NCI-H2107 treated with DMSO at 0.1 percent for 48 hours (cell line): ENCODE results near the gene ISY1.
"Not testable (repeated sequence)": the region's sequence is repeated elsewhere in the genome, so short reads cannot be mapped to it uniquely, and the experiment has no call there.

Experiments
- DNase-seq: peaks from one replicate; lab custom pipeline; 2025; ENCODE audit not compliant: unreplicated experiment; lab: John Stamatoyannopoulos, UW

Gene ISY1

DNA sequence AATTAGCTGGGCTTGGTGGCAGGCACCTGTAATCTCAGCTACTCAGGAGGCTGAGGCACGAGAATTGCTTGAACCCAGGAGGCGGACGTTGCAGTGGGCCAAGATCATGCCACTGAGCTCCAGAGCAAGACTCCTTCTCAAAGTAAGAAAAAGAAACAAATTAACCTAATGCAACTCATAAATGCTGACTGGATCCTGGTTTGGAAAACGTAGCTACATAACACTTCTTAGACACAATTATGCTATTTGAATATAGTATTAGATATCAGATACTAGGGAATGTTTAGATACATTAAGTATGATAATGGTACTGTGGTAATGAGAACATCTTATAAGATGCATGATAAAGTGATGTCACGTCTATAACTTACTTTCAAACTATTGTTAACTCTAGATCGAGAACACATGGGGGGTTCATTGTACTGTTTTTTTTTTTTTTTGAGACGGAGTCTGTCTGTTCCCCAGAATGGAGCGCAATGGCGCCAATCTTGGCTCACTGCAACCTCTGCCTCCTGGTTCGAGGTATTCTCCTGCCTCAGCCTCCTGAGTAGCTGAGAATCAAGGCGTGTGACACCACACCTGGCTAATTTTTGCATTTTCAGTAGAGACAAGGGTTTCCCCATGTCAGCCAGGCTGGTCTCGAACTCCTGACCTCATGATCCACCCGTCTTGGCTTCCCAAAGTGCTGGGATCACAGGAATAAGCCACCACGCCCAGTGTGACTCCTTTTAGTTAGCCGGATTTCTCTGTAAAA lies 5.9 kb upstream of the ISY1 start:
- no peak for DNase-seq

DNA sequence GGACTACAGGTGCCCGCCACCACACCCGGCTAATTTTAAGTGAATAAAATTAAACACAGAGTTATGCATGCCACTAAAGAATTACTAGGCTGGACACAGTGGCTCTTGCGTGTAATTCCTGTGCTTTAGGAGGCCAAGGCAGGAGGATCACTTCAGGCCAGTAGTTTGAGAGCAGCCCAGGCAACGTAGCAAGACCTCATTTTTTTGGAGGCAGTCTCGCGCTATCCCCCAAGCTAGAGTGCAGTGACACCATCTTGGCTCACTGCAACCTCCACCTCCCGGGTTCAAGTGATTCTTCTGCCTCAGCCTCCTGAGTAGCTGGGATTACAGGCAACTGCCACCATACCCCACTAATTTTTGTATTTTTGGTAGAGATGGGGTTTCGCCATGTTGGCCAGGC lies 4.7 kb upstream of the ISY1 start:
- DNase-seq: not testable (repeated sequence)

DNA sequence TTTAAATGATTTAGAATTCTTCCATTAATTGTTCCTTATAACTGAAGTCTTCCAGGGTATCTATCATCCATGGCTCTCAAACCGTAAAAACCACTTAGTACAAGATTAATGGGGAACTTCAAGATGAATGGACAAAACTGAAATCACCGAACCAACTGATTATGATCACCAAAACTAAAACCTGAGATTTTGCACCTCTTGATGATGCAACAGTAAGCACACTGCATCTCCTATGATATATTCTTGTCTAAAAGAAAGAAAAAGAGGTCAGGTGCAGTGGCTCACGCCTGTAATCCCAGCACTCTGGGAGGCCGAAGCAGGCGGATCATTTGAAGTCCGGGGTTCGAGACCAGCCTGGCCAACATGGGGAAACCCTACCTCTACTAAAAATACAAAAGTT lies 3.6 kb upstream of the ISY1 start:
- DNase-seq: no peak

DNA sequence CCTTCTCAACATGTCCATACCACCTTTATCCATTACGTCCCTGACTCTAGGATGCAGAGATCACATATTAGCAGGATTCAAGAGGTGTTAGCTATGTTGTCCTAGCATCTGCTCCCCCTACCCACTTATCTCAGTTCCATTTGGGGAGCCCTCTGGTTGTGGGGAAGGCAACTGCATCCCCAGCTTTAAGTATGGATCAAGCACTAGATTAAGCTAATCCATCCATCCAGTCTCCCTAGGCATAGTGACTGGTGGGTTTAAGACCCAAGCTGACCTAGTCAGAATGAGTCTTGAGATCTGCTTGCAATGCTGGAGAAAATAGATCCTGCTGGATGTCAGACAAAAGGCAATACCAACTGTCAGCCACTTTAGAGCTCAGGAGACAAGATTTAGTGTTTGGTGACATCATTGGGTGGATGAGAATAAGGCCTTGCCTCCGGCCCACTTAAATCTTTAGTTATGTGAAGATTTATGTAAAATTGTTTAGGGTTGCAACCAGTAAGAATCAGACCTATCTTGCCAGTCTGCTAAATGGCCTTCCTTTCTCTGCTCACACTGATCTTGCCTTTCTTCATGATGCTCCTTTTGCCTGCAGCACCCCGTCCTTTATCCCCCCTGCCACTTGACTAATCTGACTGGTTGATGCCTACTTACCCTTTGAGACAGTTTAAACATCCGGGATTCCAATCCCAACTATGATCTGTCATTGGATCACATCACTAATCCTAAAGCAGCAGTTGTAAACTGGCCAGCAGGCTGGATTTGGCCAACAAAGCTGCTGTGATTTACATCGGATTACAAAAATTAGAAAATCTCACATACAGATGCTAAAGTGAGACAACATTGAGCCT lies 2.1 kb upstream of the ISY1 start:
- no peak for DNase-seq

DNA sequence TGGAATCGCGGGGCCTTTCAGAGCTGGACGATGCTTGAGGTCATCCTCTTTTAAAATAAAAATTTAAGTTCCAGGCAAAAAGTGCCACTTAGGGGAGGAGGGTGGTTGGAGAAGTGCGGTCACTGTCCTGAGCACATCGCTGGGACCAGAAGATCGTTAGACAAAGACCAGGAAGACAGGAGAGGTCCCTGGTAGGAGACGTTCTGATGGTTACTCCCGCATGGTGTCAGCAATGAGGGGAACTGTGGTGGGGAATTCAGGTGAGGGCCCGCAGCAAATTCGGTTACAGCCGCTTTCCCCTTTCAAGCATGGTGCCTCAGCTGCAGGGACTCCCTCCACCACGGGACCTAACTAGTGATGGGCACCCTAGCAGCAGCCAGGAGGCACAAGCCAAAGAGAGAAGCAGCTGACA lies 1.0 kb upstream of the ISY1 start:
- no peak for DNase-seq

DNA sequence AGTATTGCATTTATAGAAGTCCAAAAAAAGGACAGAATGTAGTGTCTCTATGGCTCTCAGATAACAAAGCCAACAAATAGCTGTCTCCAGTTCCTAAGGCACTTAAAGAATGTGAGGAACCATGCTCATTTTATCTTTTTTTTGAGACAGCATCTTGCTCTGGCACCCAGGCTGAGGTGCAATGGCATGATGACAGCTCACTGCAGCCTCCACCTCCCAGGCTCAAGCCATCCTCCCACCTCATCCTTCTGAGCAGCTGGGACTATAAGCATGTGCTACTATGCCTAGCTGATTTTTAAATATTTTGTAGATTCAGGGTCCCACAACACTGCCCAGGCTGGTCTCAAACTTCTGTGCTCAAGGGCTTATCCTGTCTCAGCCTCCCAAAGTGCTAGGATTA lies 16.1 kb downstream of the ISY1 start:
- no peak for DNase-seq

DNA sequence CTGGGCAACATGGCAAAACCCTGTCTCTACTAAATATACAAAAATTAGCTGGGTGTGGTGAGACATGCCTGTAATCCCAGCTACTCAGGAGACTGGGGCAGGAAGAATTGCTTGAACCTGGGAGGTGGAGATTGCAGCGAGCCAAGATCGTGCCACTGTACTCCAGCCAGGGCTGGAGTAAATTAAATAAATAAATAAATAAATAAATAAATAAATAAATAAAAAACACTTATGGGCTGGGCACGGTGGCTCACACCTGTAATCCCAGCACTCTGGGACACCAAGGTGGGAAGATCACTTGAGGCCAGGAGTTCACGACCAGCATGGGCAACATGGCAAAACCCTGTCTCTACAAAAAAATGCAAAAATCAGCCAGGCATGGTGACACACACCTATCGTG lies 19.9 kb downstream of the ISY1 start:
- DNase-seq: not testable (repeated sequence)

DNA sequence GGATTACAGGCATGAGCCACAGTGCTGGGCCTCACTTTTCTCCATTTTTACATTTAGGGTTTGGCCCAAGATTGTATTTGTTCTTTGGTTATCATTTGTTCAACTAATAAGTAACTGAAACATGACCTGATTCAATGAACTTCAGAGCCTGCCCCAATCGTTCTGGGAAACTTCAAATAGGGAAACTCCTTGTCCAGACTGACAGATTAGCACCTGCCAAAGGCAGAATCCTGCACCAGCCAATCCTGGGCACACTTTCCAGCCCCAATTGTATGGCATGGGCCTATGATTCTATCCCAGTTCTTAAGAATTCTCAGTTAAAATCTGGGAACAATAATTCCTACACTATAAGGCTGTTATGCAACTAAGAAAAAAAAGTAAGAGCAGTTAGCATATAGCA lies 21.0 kb downstream of the ISY1 start:
- no peak for DNase-seq

DNA sequence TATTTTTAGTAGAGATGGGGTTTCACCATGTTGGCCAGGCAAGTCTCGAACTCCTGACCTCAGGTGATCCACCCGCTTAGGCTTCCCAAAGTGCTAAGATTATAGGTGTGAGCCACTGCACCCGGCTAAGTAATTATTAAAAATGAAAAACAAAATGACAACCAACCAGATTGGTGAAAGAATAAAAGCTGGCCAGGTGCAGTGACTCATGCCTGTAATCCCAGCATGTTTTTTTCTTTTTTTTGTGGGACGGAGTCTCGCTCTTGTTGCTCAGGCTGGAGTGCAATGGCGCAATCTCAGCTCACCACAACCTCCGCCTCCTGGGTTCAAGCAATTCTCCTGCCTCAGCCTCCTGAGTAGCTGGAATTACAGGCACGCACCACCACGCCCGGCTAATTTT lies 24.6 kb downstream of the ISY1 start:
- not testable (repeated sequence) for DNase-seq

DNA sequence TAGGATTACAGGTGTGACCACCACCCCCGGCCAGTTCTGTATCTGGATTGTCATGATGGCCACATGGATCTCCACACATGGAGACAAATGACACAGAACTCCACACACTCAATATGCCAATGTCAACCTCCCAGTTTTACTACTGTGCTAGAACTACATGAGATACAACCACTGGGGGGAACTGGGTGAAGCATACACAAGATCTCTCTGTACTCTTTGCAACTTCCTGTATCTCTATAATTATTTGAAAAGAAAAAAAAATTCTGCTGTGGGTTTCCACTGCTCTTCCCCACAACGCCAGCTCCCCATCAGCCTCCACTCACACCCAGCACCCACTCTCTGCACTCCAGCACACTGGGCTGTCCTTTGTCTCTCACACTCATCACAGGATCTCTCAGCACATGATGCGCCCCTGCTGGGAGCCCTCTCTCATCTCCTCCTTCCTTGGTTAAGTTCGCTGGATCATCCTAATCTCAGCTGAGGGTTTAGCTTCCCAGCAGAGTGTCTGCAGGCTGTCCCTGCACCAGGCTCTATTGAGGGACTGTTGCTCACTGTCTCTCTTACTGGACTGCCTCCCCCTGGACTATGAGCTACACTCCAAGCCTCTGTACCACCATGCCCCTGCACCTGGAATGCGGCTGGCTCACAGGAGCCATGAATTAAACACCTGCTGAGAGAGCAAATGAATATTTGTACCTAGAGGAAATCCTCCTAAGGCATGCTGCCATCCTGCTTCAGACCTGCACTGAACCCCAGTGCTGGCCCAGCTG lies 28.6 kb downstream of the ISY1 start:
- DNase-seq: no peak

DNA sequence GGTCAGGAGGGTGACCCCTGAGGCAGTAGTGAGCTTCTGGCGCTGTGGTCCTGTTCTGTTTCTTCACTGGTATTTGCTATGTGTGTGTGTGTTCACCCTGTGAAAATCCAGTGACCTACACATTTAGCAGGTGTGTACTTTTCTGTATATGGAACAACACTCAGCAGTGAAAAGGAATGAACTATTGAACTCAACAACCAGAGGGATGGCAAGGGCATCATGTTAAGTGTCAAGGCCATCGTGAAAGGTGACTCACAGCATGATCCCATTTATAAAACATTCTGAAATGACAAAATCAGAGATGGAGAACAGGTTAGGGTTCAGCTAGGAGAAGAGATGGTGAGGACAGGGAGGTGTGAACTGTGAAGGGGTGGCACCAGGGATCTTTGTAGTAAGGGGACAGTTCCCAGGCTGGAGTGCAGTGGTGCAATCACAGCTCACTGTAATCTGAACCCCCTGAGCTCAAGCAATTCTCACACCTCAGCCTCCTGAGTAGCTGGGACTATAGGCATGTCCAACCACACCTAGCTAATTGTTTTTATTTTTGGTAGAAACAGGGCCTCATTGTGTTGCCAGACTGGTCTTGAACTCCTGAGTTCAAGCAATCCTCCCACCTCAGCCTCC lies 29.3 kb downstream of the ISY1 start:
- DNase-seq: no peak

DNA sequence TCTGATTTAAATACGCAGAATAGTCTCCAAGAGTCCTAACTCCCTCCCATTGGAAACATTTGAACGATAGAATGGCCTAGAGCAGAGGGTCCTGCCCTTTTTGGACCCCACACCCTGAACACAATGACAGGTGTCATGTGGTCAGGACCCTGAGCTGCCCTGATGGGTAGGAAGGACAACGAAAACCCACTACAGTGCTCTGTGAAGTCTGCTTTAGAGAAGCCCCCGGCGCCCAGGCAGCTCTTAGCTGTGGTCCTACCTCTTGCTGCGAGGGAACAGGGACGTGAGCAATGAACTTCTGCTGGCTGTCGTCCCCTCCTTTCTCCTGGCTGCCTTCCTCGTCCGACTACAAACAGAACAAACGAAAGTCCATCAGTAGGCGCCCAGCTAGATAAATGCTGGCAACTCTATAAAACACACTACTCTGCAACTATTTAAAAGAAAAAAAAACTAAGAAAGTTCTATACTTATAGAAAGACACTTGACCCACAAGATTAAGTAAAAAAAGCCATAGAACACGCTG lies 30.5 kb downstream of the ISY1 start:
- no peak for DNase-seq

DNA sequence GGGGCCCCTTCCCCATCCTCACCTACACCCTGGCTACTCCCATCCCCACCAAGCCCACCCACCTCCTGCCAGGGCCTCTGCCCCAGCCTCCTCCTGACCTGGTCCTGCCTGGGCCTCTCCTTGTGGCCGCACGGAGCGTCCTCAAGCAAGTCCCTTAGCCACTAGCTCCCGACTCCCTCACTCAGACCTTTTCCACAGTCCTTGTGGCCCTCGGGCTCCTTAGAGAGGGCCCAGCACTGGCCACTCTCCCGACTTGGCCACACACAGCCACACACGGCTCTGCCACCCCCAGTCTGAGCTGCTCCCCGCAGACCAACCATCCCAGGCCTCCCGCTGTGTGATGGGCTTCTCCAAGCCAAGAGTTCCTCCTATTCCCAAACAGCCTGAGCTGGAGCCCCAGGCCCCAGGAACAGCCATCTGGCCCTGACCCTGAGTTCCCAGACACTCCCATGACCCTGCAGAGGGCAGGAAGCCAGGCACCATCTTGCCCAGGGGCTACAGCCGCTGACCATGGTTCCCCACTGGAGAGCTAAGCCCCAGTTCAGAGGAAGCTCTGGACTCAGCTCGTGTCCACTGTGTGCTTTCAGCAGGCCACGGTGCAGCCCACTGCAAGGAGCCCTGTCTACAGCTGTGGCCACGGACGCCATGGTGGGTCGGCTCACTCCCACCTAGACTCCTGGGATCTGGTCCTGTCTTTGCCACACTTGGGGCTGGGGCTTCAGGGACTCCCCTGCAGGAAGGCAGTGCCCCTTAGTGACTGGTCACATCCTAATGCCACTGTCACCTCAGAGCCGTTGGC lies 32.3 kb downstream of the ISY1 start:
- no peak for DNase-seq

DNA sequence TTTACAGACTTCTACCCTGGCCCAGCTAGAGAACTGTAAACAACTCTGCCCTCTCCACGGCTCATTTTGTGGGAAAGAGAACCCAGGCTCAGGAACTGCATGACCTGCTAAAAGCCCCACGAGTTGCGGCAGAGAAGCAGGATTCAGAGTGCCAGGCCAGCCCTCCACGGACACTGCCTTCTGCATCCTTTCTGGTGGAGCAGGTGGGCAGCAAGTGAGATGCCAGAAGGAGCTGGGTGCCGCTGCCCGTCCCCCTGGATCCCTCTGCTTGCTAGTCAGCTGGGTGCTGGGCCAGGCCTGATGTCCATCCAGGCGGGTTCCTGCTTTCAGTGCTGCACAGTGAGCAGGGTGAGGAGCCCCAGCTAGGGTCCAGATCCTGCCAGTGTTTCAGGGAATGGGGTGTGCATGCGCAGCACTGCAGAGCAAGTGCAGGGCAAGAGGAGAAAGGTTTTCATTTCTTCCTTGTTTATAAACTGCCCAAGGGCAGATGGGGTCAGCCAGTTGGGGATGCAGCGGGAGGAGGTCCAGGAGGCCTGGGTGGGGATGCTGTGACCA lies 34.1 kb downstream of the ISY1 start:
- DNase-seq: no peak

DNA sequence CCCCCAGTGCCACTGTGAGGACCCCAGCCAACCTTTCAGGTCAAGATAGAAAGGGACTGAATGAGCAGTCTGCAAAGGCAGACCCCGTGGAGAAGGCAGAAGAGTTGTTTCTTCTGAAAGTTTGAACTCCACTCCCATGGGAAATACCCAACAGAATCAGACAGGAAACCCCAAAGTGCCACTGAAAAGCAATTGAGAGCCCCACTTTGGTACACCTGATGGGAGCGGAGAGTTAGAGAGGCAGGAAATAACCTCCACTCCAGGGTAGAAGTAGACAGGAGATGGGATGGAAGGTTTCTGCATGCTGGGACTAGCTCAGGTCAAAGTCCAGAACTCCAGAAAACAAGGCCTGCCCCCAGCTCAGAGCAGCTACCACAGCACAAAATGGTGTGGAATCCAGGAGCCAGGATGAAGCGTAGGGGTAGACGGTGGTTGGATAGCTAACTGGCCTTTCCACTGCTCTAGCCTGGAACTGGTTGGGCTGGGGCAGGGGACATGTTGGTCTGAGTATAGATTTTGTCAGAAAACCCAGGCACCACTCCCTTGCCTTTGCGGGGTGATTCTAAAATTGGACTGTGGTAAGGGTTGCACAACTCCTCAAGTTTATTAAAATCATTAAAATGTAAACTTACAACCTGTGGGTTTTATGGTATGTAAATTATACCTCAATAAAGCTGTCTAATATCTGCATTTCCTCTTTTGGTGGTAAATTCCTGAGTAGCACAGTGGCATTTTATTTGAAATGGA lies 37.4 kb downstream of the ISY1 start:
- DNase-seq: no peak

DNA sequence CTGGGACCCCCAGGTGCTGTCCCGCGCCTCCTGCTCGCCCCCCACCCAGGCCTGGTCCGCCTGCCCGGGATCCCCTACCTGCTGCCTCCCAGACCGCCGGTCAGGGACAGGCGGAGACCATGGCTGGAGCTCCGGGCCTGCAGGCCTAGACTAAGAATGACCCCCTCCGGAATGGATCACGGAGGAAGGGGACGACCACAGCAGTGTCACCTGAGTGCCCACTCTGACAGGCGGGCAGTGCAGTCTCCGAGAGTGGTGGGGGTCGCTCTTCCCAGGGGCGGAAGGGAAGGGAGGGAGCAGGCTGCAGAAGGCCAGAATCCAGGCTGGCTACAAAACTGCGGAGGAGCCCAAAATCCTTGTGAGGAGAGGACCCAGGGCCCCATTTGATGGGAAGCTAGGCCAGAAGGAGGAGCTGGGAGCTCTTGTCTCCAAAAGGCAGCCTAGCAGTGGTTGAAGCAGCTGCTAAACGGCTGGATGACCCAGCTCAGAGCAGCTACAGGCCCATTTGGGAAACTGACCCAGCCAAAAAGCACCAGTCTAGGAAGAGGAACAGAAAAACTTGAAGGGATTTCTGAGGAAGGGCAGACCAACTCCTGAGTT lies 38.4 kb downstream of the ISY1 start:
- DNase-seq: no peak

DNA sequence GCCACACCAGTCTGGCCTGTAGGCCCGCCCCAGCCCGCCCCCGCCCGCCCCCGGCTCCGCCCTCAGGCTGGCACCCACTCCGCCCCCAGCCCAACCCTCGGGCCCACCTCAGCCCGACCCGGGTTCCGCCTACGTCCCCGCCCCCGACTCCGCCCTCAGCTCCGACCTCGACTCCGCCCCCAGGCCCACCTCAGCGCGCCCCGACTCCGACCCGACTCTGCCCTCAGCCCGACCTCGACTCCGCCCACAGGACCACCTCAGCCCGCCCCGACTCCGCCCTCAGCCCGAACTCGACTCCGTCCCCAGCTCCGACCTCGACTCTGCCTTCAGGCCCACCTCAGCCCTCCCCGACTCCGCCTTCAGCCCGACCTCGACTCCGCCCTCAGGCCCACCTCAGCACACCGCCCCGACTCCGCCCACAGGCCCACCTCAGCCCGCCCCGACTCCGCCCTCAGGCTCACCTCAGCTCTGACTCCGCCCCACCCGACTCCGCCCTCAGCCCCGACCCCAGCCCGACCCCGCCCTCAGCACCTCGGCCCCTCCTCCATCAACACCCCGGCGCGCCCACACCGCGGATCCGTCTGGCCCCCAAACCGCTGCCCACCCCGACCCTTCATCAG lies 39.0 kb downstream of the ISY1 start, which contains the start of gene RAB43:
TSS of gene RAB43 (minus strand) at position 13 of the 620 bp plus-strand sequence. CDS start 315 bp downstream, outside the sequence.
- DNase-seq: no peak
